ENCODE data around the gene SLC40A1. TPM values are rescaled to one million over a fixed set of nuclear protein-coding genes. Genes with fewer than 3 reads are reported as not detected.

The SLC40A1 gene
- total RNA-seq, 2 experiments from 2014 or later, result not detected

GRCh38 chr2:189511210-189511959 is 69.2 kb downstream of the SLC40A1 start:
- no peaks in the 10 kb centered on the region for H3K79me2 ChIP-seq (ENCODE audit: insufficient read depth, low read depth, low read length)
- no peaks in the 10 kb centered on the region for H4K20me1 ChIP-seq (ENCODE audit: insufficient read depth, low read length)
- H3K36me3 ChIP-seq (ENCODE audit: insufficient read depth, low read length), result no peaks in the 10 kb centered on the region
- intact Hi-C loops (cut with micrococcal nuclease; ENCODE audit: unreplicated experiment), result no loop called here
- no peak for TF ChIP-seq EZH2phosphoT487 (IDR thresholded peaks at IDR 0.05; ENCODE audit: borderline replicate concordance, low read depth, low read length)
- no peak for TF ChIP-seq CTCF (conservative IDR thresholded peaks at IDR 0.05; ENCODE audit: low read length)
- H3K9me3 ChIP-seq (ENCODE audit: low read length), result no peaks in the 10 kb centered on the region
- BruUV-seq (replicated peaks), result no TSS peak
- H3K4me2 ChIP-seq (ENCODE audit: low read length), result no peak overlapping the region
- ChIA-PET CTCF (ENCODE audit: unreplicated experiment) (no interaction called here), POLR2A (interaction anchor here (0.7 kb wide), 2 partner anchors 807 to 1324 kb away, joined by 3 read pairs; no protein-coding TSS in a partner anchor)
- no peak overlapping the region for H3K4me3 ChIP-seq (ENCODE audit: low read depth, low read length, poor library complexity, severe bottlenecking)
- no peak overlapping the region for H3K27ac ChIP-seq (ENCODE audit: low read depth, low read length, poor library complexity, severe bottlenecking)
- no peak for DNase-seq (ENCODE audit: low spot score)
- H2AFZ ChIP-seq (ENCODE audit: low read length), result no peak overlapping the region
- H3K4me1 ChIP-seq (ENCODE audit: insufficient read depth, low read length, poor library complexity, severe bottlenecking), result no peaks in the 10 kb centered on the region
- H3K9me2 ChIP-seq (ENCODE audit: insufficient read depth, low read length), result no peaks in the 10 kb centered on the region

Other genes with a start within 250 kb of the SLC40A1 start
- 44.1 and 79.6 TPM in 2 replicates for gene WDR75, start 139.3 kb downstream of the SLC40A1 start, total RNA-seq (2014; rRNA removed; shearing (Covaris generic))
- gene WDR75, start 139.3 kb downstream of the SLC40A1 start, total RNA-seq (2022), result 53.6 and 55.7 TPM in 2 replicates
- 36.3 and 36.8 TPM in 2 replicates for gene ASNSD1, start 80.7 kb upstream of the SLC40A1 start, total RNA-seq (2014; rRNA removed; shearing (Covaris generic))
- 31.9 TPM in 2 replicates for gene ASNSD1, start 80.7 kb upstream of the SLC40A1 start, total RNA-seq (2022)
- gene ANKAR, start 93.9 kb upstream of the SLC40A1 start, total RNA-seq (2014; rRNA removed; shearing (Covaris generic)), result 1.3 and 2.9 TPM in 2 replicates
- gene ANKAR, start 93.9 kb upstream of the SLC40A1 start, total RNA-seq (2022), result 2.0 and 3.0 TPM in 2 replicates
- gene OSGEPL1, start 182.0 kb upstream of the SLC40A1 start, total RNA-seq (2014; rRNA removed; shearing (Covaris generic)), result 8.7 and 10.4 TPM in 2 replicates
- 10.4 and 12.8 TPM in 2 replicates for gene OSGEPL1, start 182.0 kb upstream of the SLC40A1 start, total RNA-seq (2022)
- 49.3 and 59.3 TPM in 2 replicates for gene ORMDL1, start 203.6 kb upstream of the SLC40A1 start, total RNA-seq (2014; rRNA removed; shearing (Covaris generic))
- gene ORMDL1, start 203.6 kb upstream of the SLC40A1 start, total RNA-seq (2022), result 59.6 and 65.7 TPM in 2 replicates
- gene PMS1, start 203.7 kb upstream of the SLC40A1 start, total RNA-seq (2014; rRNA removed; shearing (Covaris generic)), result 31.2 and 37.3 TPM in 2 replicates
- 66.6 and 72.2 TPM in 2 replicates for gene PMS1, start 203.7 kb upstream of the SLC40A1 start, total RNA-seq (2022)